ENCODE data around the gene TNFRSF18. TPM values are rescaled to one million over a fixed set of nuclear protein-coding genes. Genes with fewer than 3 reads are reported as not detected.

Gene TNFRSF18
- total RNA-seq, 4 donors from 2014 or later: 0.44 to 2.6 TPM; not detected in 2

- TF ChIP-seq, protein P1, sequence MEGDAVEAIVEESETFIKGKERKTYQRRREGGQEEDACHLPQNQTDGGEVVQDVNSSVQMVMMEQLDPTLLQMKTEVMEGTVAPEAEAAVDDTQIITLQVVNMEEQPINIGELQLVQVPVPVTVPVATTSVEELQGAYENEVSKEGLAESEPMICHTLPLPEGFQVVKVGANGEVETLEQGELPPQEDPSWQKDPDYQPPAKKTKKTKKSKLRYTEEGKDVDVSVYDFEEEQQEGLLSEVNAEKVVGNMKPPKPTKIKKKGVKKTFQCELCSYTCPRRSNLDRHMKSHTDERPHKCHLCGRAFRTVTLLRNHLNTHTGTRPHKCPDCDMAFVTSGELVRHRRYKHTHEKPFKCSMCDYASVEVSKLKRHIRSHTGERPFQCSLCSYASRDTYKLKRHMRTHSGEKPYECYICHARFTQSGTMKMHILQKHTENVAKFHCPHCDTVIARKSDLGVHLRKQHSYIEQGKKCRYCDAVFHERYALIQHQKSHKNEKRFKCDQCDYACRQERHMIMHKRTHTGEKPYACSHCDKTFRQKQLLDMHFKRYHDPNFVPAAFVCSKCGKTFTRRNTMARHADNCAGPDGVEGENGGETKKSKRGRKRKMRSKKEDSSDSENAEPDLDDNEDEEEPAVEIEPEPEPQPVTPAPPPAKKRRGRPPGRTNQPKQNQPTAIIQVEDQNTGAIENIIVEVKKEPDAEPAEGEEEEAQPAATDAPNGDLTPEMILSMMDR (IDR thresholded peaks at IDR 0.05; ENCODE audit: low read depth): no peak
Observed at GRCh38 chr1:1234180-1234808, 27.9 kb upstream of the TNFRSF18 start.

- TF ChIP-seq, protein P1 (IDR thresholded peaks at IDR 0.05; ENCODE audit: low read depth): no peak
Observed at GRCh38 chr1:1233567-1233892, 27.1 kb upstream of the TNFRSF18 start.

- TF ChIP-seq, protein P1 (IDR thresholded peaks at IDR 0.05; ENCODE audit: low read depth): no peak
Observed at GRCh38 chr1:1232796-1233566, 26.6 kb upstream of the TNFRSF18 start.

DNA sequence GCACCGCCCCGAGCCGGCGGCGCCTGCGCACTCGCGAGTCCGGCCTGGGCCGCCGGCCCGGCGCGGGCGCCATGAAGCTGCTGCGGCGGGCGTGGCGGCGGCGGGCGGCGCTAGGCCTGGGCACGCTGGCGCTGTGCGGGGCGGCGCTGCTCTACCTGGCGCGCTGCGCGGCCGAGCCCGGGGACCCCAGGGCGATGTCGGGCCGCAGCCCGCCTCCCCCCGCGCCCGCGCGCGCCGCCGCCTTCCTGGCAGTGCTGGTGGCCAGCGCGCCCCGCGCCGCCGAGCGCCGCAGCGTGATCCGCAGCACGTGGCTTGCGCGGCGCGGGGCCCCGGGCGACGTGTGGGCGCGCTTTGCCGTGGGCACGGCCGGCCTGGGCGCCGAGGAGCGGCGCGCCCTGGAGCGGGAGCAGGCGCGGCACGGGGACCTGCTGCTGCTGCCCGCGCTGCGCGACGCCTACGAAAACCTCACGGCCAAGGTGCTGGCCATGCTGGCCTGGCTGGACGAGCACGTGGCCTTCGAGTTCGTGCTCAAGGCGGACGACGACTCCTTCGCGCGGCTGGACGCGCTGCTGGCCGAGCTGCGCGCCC is 25.9 kb upstream of the TNFRSF18 start, which contains the start of gene B3GALT6:
Gene B3GALT6 (plus strand): TSS at position 30 of the 588 bp plus-strand sequence. CDS start 42 bp downstream, at position 72.
- TF ChIP-seq, protein P1 (IDR thresholded peaks at IDR 0.05; ENCODE audit: low read depth): no peak

DNA sequence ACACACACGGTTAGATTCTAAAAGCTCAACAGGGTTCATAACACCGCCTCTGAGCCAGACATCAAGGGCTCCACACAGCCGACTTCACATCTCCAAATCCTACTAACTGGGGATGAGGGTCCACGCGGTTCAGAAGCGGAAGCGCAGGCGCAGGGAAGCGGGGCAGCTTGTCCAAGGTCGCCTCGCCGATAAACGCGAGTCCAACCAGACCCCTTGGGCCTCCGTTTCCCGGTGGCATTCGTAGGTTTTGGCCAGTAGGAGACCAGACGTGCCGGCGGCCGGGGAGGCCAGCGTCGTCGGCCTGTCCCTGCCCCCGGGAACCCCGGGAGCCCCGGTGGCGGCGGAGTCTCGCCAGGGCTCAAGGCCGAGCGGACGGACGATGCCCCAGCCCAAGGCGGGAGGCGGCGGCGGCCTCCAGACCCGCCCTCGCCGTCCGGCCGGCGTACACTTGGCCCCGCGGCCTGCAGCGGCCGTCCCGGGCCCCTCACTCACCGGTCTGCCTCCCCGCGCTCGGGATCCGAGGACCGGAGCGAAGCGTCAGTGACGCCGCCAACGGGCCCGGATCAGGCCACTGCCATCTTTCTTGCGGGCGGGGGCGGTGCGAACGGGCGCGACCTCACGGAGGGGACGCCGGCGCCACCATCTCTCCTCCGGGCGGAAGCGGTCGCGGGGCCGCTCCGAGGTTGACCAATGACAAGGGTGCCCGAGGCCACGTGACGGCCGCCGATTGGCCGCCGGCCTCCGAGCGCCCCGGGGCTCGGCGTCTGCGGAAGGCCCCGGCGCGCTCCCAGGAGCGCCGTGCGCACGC is 25.2 kb upstream of the TNFRSF18 start, which contains the start of gene SDF4:
Gene SDF4 (minus strand): TSS at position 602 of the 808 bp plus-strand sequence. CDS start 3,229 bp downstream, outside the sequence.
- TF ChIP-seq, protein P1 (IDR thresholded peaks at IDR 0.05; ENCODE audit: low read depth): no peak

DNA sequence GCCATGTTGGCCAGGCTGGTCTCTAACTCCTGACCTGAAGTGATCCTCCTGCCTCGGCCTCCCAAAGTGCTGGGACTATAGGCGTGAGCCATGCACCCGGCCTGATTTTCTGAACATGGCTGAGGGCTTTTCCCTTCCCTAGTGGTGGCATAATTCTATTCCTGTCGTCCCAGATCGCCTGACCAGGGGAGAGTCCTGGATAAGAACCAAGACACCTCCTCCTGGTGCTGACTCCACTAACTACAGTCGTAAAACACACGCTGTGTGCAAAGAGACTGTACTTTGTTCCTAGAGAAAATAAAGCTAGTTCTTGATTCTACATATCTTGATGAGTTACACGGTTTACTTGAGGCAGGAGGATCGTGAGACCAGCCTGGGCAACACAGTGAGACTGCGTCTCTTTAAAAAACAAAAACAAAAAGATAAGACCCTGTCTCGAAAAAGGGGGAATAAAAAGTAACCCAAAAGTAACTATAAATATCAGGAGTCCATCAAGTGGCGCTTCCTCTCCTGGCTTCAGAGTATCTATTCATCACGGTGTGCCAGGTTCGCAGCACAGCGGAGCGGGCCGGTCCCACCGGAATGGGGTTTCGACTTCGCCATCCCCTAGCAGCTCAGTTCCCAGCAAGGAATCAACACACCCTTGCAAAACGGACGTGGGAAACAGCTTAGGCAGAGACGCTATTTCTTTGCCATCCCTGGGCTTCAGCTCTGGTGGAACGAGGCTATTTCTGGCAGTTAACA is 24.4 kb upstream of the TNFRSF18 start:
- TF ChIP-seq, protein P1 (IDR thresholded peaks at IDR 0.05; ENCODE audit: low read depth): no peak

All from subcutaneous adipose tissue (tissue), 4 donors.